H1 (cell line): ENCODE measurements around the gene GARIN6.

Experiments used
- ASH2L ChIP-seq: fragments of 200-600, 300-600 bp; sonication (generic); IDR thresholded peaks from one replicate; pipeline ENCODE4 v1.7.1; 2017; ENCODE audit warnings: low read length
- CTCF ChIP-seq, 3 experiments: IDR thresholded peaks; 1 replicate in 2 of 3; 2 replicates in 1 of 3; pipeline versions ENCODE4 v1.5.1 to v1.6.1; 2011; ENCODE audit warnings: low read length in 3 of 3, mild to moderate bottlenecking in 3 of 3, inconsistent platforms in 2 of 3, low read depth in 1 of 3, moderate library complexity in 1 of 3; ENCODE audit not compliant: insufficient read depth in 1 of 3; ENCODE audit errors: control extremely low read depth in 1 of 3
- EZH2 ChIP-seq: fragments of 200-600 bp; sonication (generic); IDR thresholded peaks from 2 replicates; pipeline ENCODE4 v1.7.1; 2012; ENCODE audit warnings: low read depth, mild to moderate bottlenecking, moderate library complexity, low read length, inconsistent platforms; ENCODE audit not compliant: severe bottlenecking
- JUND ChIP-seq: IDR thresholded peaks from 2 replicates; pipeline ENCODE4 v1.6.1; 2011; ENCODE audit warnings: mild to moderate bottlenecking, improper control_type of control experiment, low read length
- MAX ChIP-seq: IDR thresholded peaks from 2 replicates; pipeline ENCODE4 v1.6.1; 2012; ENCODE audit warnings: inconsistent platforms
- NRF1 ChIP-seq: IDR thresholded peaks from 2 replicates; pipeline ENCODE4 v1.6.1; 2011; ENCODE audit warnings: mild to moderate bottlenecking, low read depth, low read length, improper control_type of control experiment
- POU5F1 ChIP-seq: IDR thresholded peaks from 2 replicates; pipeline ENCODE4 v1.6.1; 2011; ENCODE audit warnings: low read depth, mild to moderate bottlenecking, low read length, moderate library complexity
- TAF1 ChIP-seq: IDR thresholded peaks from 2 replicates; pipeline ENCODE4 v1.6.1; 2011; ENCODE audit warnings: mild to moderate bottlenecking, low read depth, low read length
- TEAD4 ChIP-seq: IDR thresholded peaks from 2 replicates; pipeline ENCODE4 v1.6.1; 2012; ENCODE audit warnings: low read depth, low read length, inconsistent platforms, mixed read lengths

GRCh38 chr12:99600388-99600787 lies 47.2 kb upstream of the GARIN6 start:
- TF ChIP-seq TAF1 (no peak), EZH2 (no peak), CTCF (IDR thresholded peaks at IDR 0.05; ENCODE audit: control extremely low read depth in 1 of 3, insufficient read depth in 1 of 3, low read depth in 1 of 3, low read length in 3 of 3) (no peak), POU5F1 (no peak), MAX (no peak), JUND (no peak), ASH2L (no peak), TEAD4 (no peak), NRF1 (no peak)
